Endodermal cell (in vitro differentiated cells): ENCODE measurements around the gene FBXL2. TPM values are rescaled to one million over a fixed set of nuclear protein-coding genes. Genes with fewer than 3 reads are reported as not detected.
A peak's percentile ranks its signal among the peaks of the same experiment; 100 is the strongest.
"Not testable (repeated sequence)": the region's sequence is repeated elsewhere in the genome, so short reads cannot be mapped to it uniquely, and the experiment has no call there.

ENCODE experiments used
- DNase-seq: peaks from one replicate; pipeline ENCODE4 v3.0.0-alpha.2; 2017
- H3K27ac ChIP-seq: 2 replicates; pipeline ENCODE4 v1.5.1; 2013; ENCODE audit warnings: mild to moderate bottlenecking, low read depth, low read length, moderate library complexity
- H3K27me3 ChIP-seq: 2 replicates; pipeline ENCODE4 v1.6.1; 2013; ENCODE audit warnings: mild to moderate bottlenecking, low read length, moderate library complexity; ENCODE audit not compliant: insufficient read depth, control insufficient read depth, poor library complexity, severe bottlenecking
- H3K36me3 ChIP-seq: 2 replicates; pipeline ENCODE4 v1.7.0; 2013; ENCODE audit warnings: mild to moderate bottlenecking, low read length, moderate library complexity; ENCODE audit not compliant: control insufficient read depth, insufficient read depth
- H3K4me1 ChIP-seq: one replicate; pipeline ENCODE4 v1.7.0; 2013; ENCODE audit warnings: low read length; ENCODE audit not compliant: control insufficient read depth, insufficient read depth
- H3K4me3 ChIP-seq: 2 replicates; pipeline ENCODE4 v1.5.1; 2013; ENCODE audit warnings: mild to moderate bottlenecking, low read length, moderate library complexity
- H3K9ac ChIP-seq: 2 replicates; pipeline ENCODE4 v1.6.1; 2013; ENCODE audit warnings: mild to moderate bottlenecking, low read length, moderate library complexity; ENCODE audit not compliant: poor library complexity, severe bottlenecking; ENCODE audit errors: extremely low read depth
- H3K9me3 ChIP-seq: 2 replicates; pipeline ENCODE4 v1.6.1; 2013; ENCODE audit warnings: mild to moderate bottlenecking, low read length, moderate library complexity; ENCODE audit not compliant: control insufficient read depth
- H3K27ac Mint-ChIP-seq: 2 replicates; pipeline ENCODE4 v1.8.0; 2020; ENCODE audit warnings: mixed read lengths
- H3K27me3 Mint-ChIP-seq: 2 replicates; pipeline ENCODE4 v1.8.0; 2021; ENCODE audit warnings: mild to moderate bottlenecking, mixed read lengths; ENCODE audit not compliant: insufficient read depth
- H3K36me3 Mint-ChIP-seq: 2 replicates; pipeline ENCODE4 v1.8.0; 2020; ENCODE audit warnings: low read depth, mixed read lengths
- H3K4me1 Mint-ChIP-seq: 2 replicates; pipeline ENCODE4 v1.8.0; 2020; ENCODE audit warnings: mixed read lengths
- H3K4me3 Mint-ChIP-seq: 2 replicates; pipeline ENCODE4 v1.8.0; 2020; ENCODE audit warnings: mild to moderate bottlenecking, moderate library complexity, mixed read lengths
- H3K9me3 Mint-ChIP-seq: 2 replicates; pipeline ENCODE4 v1.8.0; 2020; ENCODE audit warnings: mild to moderate bottlenecking, mixed read lengths
- CTCF ChIP-seq: fragments of 200-600 bp; sonication (generic); conservative IDR thresholded peaks from 2 replicates; pipeline ENCODE4 v1.5.0; 2021; ENCODE audit warnings: antibody characterized with exemption, mild to moderate bottlenecking
- WGBS, 2 experiments: methylation state at CpG; one replicate each; pipeline versions ENCODE4 v1.1.5 to v1.1.7; 2013; ENCODE audit warnings: missing lambda C conversion rate in 2 of 2, mixed read lengths in 1 of 2; ENCODE audit not compliant: insufficient coverage in 1 of 2, insufficient read length in 1 of 2; 5-methylcytosine and 5-hydroxymethylcytosine counted together
- total RNA-seq, 2 donors: library from RNA; stranded (reverse); fragmentation: NEBNext Ultra II Directional in 1 of 2; extraction: Animal tissue kit (Norgen Biotek cat#: 25700) in 1 of 2; gene quantifications; 2 replicates in 1 of 2; 3 replicates in 1 of 2; pipeline ENCODE4 v1.2.1, GENCODE V29; 2021

The FBXL2 gene
- total RNA-seq, 2 donors from 2014 or later, result 12.4 to 18.2 TPM

- no peak for TF ChIP-seq CTCF
These were observed 124.5 kb downstream of the FBXL2 start for GRCh38 chr3:33401781-33402180.

GRCh38 chr3:33402936-33403335, 125.7 kb downstream of the FBXL2 start:
- H3K4me1 Mint-ChIP-seq, result no peaks in the 10 kb centered on the region
- Histone ChIP-seq H3K36me3 (peaks cover 94% of the 10 kb centered on the region), H3K9me3 (no peaks in the 10 kb centered on the region), H3K4me3 (no peak overlapping the region), H3K27me3 (no peaks in the 10 kb centered on the region), H3K9ac (no peak overlapping the region), H3K27ac (no peak overlapping the region), H3K4me1 (no peaks in the 10 kb centered on the region)
- no peak overlapping the region for H3K4me3 Mint-ChIP-seq
- WGBS, 2 experiments, result 82 to 95% methylated on average over 1 to 3 of the region's 3 CpGs
- no peak for DNase-seq
- peaks cover 81% of the 10 kb centered on the region for H3K36me3 Mint-ChIP-seq
- no peak for TF ChIP-seq CTCF
- H3K27me3 Mint-ChIP-seq, result no peaks in the 10 kb centered on the region
- no peak overlapping the region for H3K27ac Mint-ChIP-seq
- no peaks in the 10 kb centered on the region for H3K9me3 Mint-ChIP-seq

More at GRCh38 chr3:33401781-33402180, 124.5 kb downstream of the FBXL2 start:
- H3K36me3 Mint-ChIP-seq, result peaks cover 79% of the 10 kb centered on the region
- DNase-seq, result no peak
- no peak overlapping the region for H3K27ac ChIP-seq
- H3K27me3 ChIP-seq, result no peaks in the 10 kb centered on the region
- no peaks in the 10 kb centered on the region for H3K9me3 Mint-ChIP-seq
- 92 to 95% methylated on average over 2 of the region's 2 CpGs for WGBS, 2 experiments
- no peaks in the 10 kb centered on the region for H3K4me1 ChIP-seq
- peaks cover 94% of the 10 kb centered on the region for H3K36me3 ChIP-seq
- no peaks in the 10 kb centered on the region for H3K9me3 ChIP-seq
- H3K27me3 Mint-ChIP-seq, result no peaks in the 10 kb centered on the region
- no peaks in the 10 kb centered on the region for H3K4me1 Mint-ChIP-seq
- no peak overlapping the region for H3K9ac ChIP-seq
- H3K27ac Mint-ChIP-seq, result peak overlapping the region; percentile 28
- H3K4me3 Mint-ChIP-seq, result no peak overlapping the region
- H3K4me3 ChIP-seq, result no peak overlapping the region

GRCh38 chr3:33403756-33404155, 126.5 kb downstream of the FBXL2 start:
- Histone ChIP-seq H3K27ac (no peak overlapping the region), H3K27me3 (no peaks in the 10 kb centered on the region), H3K36me3 (peaks cover 94% of the 10 kb centered on the region), H3K4me3 (no peak overlapping the region), H3K9ac (no peak overlapping the region), H3K4me1 (no peaks in the 10 kb centered on the region), H3K9me3 (no peaks in the 10 kb centered on the region)
- DNase-seq, result no peak
- no peak overlapping the region for H3K4me3 Mint-ChIP-seq
- H3K9me3 Mint-ChIP-seq, result no peaks in the 10 kb centered on the region
- 98 to 100% methylated on average over 2 to 5 of the region's 6 CpGs for WGBS, 2 experiments
- no peak for TF ChIP-seq CTCF
- H3K36me3 Mint-ChIP-seq, result peaks cover 81% of the 10 kb centered on the region
- no peaks in the 10 kb centered on the region for H3K4me1 Mint-ChIP-seq
- no peak overlapping the region for H3K27ac Mint-ChIP-seq
- H3K27me3 Mint-ChIP-seq, result no peaks in the 10 kb centered on the region

- 86% methylated on average over 3 of the region's 3 CpGs; no CpG with 5 or more reads in 1 of the 2 experiments for WGBS, 2 experiments
- H3K4me1 ChIP-seq, H3K4me3 ChIP-seq, H3K9me3 ChIP-seq, H3K9me3 Mint-ChIP-seq, DNase-seq, H3K4me1 Mint-ChIP-seq, H3K27me3 ChIP-seq, H3K4me3 Mint-ChIP-seq, H3K27me3 Mint-ChIP-seq, H3K27ac Mint-ChIP-seq, H3K27ac ChIP-seq, H3K9ac ChIP-seq: not testable (repeated sequence)
- H3K36me3 Mint-ChIP-seq, result peaks cover 84% of the 10 kb centered on the region
- peaks cover 90% of the 10 kb centered on the region for H3K36me3 ChIP-seq
These were observed 133.6 kb downstream of the FBXL2 start for GRCh38 chr3:33410816-33411215.
